GM12865 (cell line): Measurements from ENCODE around the gene TMCC1.

ENCODE experiments used
- DNase-seq: peaks from one replicate; pipeline ENCODE4 v3.0.0; 2010; ENCODE audit warnings: low read depth
- H3K4me3 ChIP-seq: 2 replicates; pipeline ENCODE4 v1.5.1; 2011; ENCODE audit warnings: mild to moderate bottlenecking, low read depth, low read length, control low read depth
- CTCF ChIP-seq: IDR thresholded peaks from 2 replicates; pipeline ENCODE4 v1.5.1; 2011; ENCODE audit warnings: low read length, control low read depth, low read depth, inconsistent platforms; ENCODE audit not compliant: insufficient read depth; ENCODE audit errors: missing control alignments

Gene TMCC1

GRCh38 chr3:129658110-129658843 lies 235.2 kb downstream of the TMCC1 start:
- no peak overlapping the region for H3K4me3 ChIP-seq
- no peak for DNase-seq

GRCh38 chr3:129657261-129658046 lies 236.1 kb downstream of the TMCC1 start:
- H3K4me3 ChIP-seq: no peak overlapping the region
- TF ChIP-seq CTCF: no peak
- no peak for DNase-seq

More at GRCh38 chr3:129658110-129658843, 235.2 kb downstream of the TMCC1 start:
- TF ChIP-seq CTCF: no peak

- no peak for DNase-seq
- no peak overlapping the region for H3K4me3 ChIP-seq
- no peak for TF ChIP-seq CTCF
These were observed 236.8 kb downstream of the TMCC1 start for GRCh38 chr3:129656659-129657247.

- no peak overlapping the region for H3K4me3 ChIP-seq
- DNase-seq: no peak
- no peak for TF ChIP-seq CTCF
These were observed 238.2 kb downstream of the TMCC1 start for GRCh38 chr3:129655291-129655700.

GRCh38 chr3:129654131-129654530 lies 239.4 kb downstream of the TMCC1 start:
- H3K4me3 ChIP-seq: no peak overlapping the region
- DNase-seq: no peak
- TF ChIP-seq CTCF: no peak

- H3K4me3 ChIP-seq: no peak overlapping the region
- no peak for TF ChIP-seq CTCF
- no peak for DNase-seq
These were observed 240.5 kb downstream of the TMCC1 start for GRCh38 chr3:129653019-129653418.
